Measurements from ENCODE around the gene ZNF587B.
"Not testable (repeated sequence)": the region's sequence is repeated elsewhere in the genome, so short reads cannot be mapped to it uniquely, and the experiment has no call there.

Gene ZNF587B

GRCh38 chr19:57841122-57841763 is 11.1 kb downstream of the ZNF587B start:
- TF ChIP-seq, protein P1, sequence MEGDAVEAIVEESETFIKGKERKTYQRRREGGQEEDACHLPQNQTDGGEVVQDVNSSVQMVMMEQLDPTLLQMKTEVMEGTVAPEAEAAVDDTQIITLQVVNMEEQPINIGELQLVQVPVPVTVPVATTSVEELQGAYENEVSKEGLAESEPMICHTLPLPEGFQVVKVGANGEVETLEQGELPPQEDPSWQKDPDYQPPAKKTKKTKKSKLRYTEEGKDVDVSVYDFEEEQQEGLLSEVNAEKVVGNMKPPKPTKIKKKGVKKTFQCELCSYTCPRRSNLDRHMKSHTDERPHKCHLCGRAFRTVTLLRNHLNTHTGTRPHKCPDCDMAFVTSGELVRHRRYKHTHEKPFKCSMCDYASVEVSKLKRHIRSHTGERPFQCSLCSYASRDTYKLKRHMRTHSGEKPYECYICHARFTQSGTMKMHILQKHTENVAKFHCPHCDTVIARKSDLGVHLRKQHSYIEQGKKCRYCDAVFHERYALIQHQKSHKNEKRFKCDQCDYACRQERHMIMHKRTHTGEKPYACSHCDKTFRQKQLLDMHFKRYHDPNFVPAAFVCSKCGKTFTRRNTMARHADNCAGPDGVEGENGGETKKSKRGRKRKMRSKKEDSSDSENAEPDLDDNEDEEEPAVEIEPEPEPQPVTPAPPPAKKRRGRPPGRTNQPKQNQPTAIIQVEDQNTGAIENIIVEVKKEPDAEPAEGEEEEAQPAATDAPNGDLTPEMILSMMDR (IDR thresholded peaks at IDR 0.05; ENCODE audit: extremely low read depth, insufficient read depth, missing control alignments): no peak
- in situ Hi-C loops (cut with MboI; ENCODE audit: low pct_unique_long_range_greater_than_20kb, low sequenced_read_pairs, unreplicated experiment): no loop called here
- no peak for DNase-seq (ENCODE audit: low spot score)

- DNase-seq (ENCODE audit: low spot score); in situ Hi-C loops (cut with MboI; ENCODE audit: low pct_unique_long_range_greater_than_20kb, low sequenced_read_pairs, unreplicated experiment): not testable (repeated sequence)
Observed at GRCh38 chr19:57847164-57847563, 17.1 kb downstream of the ZNF587B start.

GRCh38 chr19:57849162-57849665 is 19.1 kb downstream of the ZNF587B start:
- in situ Hi-C loops (cut with MboI; ENCODE audit: low pct_unique_long_range_greater_than_20kb, low sequenced_read_pairs, unreplicated experiment): not testable (repeated sequence)

DNA sequence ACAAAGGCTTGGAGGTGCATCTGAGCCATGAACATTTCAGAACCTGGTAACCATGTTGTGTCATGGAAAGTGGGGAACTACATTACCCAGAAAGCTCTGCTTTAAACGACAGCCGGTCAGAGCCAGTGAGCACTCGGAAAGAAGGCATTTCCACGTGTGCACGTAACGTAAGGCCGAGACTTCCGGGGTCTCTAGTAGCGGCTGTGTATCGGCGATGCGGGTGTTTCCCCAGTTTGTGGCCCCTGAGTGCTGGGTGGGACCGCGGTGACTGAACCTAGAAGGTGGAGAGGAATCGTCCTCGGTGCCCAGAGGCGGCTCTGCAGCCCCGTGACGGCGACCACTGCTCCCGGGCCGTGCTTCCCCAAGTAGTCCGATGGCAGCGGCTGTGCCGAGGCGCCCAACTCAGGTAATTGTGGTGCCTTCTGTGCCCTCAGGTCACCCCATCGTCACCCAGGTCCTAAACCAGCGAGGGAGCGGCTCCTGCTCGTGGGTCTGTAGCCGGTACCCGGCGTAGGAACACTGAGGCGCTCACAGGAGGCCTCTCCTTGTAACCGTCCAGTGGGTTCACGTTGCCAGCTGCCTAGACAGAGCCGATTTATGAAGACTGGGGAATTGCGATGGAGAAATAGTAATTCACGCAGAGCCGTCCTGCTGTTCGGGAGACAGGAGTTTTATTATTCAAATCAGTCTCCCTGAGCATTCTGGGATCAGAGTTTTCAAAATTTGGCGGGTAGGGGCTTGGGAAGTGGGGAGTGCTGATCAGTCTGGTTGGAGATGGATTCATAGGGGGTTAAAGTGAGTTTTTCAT is 19.8 kb downstream of the ZNF587B start, which contains the start of gene ZNF587:
Gene ZNF587 (plus strand): TSS at position 194 of the 808 bp plus-strand sequence. CDS start 180 bp downstream, at position 374.
- peak; percentile 73 for DNase-seq (ENCODE audit: low spot score)
- in situ Hi-C loops (cut with MboI; ENCODE audit: low pct_unique_long_range_greater_than_20kb, low sequenced_read_pairs, unreplicated experiment): not testable (repeated sequence)

More at GRCh38 chr19:57849162-57849665, 19.1 kb downstream of the ZNF587B start:
- DNase-seq (ENCODE audit: low spot score): not testable (repeated sequence)

GRCh38 chr19:57850553-57851017 is 20.5 kb downstream of the ZNF587B start:
- TF ChIP-seq, protein P1 (IDR thresholded peaks at IDR 0.05; ENCODE audit: extremely low read depth, insufficient read depth, missing control alignments): no peak
- in situ Hi-C loops (cut with MboI; ENCODE audit: low pct_unique_long_range_greater_than_20kb, low sequenced_read_pairs, unreplicated experiment): no loop called here
- DNase-seq (ENCODE audit: low spot score): no peak

DNA sequence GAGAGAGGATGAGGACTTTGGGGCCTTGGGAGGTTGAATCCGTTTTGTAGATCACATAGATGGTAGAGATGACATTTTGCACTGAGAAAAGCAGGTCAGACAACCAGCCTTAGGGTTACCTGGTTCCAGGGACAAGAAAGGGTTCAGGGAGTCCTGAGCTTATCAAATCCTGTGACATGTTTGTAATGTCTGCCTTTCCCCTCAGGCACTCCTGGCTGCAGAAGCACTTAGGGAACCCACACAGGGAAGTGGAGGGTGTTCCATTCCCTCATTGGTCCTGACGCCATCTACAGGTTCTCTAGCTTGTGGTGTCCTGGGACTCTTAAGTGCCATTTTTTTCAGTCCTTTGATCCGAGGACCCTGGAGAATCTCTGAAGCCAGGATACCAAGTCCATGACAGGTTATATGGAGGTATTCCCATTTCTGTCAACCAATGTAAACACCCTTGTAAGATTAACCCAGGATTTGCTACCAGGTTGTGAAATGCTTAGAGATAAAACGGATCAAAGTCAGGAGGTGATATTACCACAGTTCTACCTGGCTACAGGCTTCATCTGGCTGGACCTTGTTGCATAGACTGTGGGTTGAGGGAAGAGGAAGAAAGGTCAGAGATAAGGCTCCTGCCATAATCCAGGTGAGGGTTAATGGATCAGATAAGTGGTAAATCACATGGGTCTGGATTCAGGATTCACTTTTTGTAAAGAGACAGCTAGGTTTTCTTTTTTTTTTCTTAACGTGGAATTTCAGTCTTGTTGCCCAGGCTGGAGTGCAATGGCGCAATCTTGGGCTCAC is 21.9 kb downstream of the ZNF587B start:
- in situ Hi-C loops (cut with MboI; ENCODE audit: low pct_unique_long_range_greater_than_20kb, low sequenced_read_pairs, unreplicated experiment); DNase-seq (ENCODE audit: low spot score): not testable (repeated sequence)

GRCh38 chr19:57854117-57854516 is 24.0 kb downstream of the ZNF587B start:
- DNase-seq (ENCODE audit: low spot score); in situ Hi-C loops (cut with MboI; ENCODE audit: low pct_unique_long_range_greater_than_20kb, low sequenced_read_pairs, unreplicated experiment): not testable (repeated sequence)

- in situ Hi-C loops (cut with MboI; ENCODE audit: low pct_unique_long_range_greater_than_20kb, low sequenced_read_pairs, unreplicated experiment); DNase-seq (ENCODE audit: low spot score): not testable (repeated sequence)
Observed at GRCh38 chr19:57862351-57862750, 32.3 kb downstream of the ZNF587B start.

DNA sequence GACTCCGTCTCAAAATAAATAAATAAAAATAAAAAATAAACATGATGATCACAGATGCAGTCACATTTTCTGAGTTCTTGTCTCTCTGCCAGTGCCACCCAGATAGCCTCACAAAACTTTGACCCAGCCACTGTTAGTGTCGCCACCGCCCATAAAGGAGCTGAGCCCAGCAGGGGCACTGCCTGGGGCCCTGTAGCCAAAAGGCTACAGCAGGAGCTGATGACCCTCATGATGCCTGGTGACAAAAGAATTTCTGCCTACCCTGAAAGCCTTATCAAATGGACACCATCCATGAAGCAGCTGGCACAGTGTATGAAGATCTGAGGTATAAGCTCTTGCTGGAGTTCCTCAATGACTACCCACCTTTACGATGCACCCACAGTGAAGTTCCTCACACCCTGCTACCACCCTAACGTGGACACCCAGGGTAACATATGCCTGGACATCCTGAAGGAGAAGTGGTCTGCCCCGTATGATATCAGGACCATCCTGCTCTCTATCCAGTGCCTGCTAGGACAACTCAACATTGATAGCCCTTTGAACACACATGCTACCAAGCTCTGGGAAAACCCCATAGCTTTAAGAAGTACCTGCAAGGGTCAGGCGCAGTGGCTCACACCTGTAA is 37.9 kb downstream of the ZNF587B start:
- in situ Hi-C loops (cut with MboI; ENCODE audit: low pct_unique_long_range_greater_than_20kb, low sequenced_read_pairs, unreplicated experiment): no loop called here
- TF ChIP-seq, protein P1 (IDR thresholded peaks at IDR 0.05; ENCODE audit: extremely low read depth, insufficient read depth, missing control alignments): no peak
- DNase-seq (ENCODE audit: low spot score): no peak

DNA sequence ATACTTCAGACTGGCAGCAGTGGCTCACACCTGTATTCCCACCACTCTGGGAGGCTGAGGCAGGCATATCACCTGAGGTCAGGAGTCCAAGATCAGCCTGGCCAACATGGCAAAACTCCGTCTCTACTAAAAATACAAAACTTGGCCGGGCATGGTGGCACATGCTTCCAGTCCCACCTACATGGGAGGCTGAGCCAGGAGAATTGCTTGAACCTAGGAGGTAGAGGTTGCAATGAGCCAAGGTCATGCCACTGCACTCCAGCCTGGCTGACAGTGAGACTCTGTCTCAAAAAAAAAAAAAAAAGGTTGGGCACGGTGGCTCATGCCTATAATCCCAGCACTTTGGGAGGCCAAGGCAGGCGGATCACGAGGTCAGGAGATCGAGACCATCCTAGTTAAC is 39.6 kb downstream of the ZNF587B start:
- DNase-seq (ENCODE audit: low spot score); in situ Hi-C loops (cut with MboI; ENCODE audit: low pct_unique_long_range_greater_than_20kb, low sequenced_read_pairs, unreplicated experiment): not testable (repeated sequence)

Measured in GM13977 (cell line).